Head of caudate nucleus (tissue), 42 donors: ENCODE results near the gene CPHXL.

ENCODE experiments used
- DNase-seq, 42 donors: peaks; one replicate each; pipeline versions ENCODE4 v3.0.0 to v3.0.0-alpha.2; 2020 to 2021; ENCODE audit warnings: mixed read lengths in 7 of 42
- intact Hi-C: fragments of 100-400 bp; cut with DNase I; formaldehyde crosslinking; loops from one replicate; pipeline ENCODE4 v1.15.0; 2022

CPHXL gene

DNA sequence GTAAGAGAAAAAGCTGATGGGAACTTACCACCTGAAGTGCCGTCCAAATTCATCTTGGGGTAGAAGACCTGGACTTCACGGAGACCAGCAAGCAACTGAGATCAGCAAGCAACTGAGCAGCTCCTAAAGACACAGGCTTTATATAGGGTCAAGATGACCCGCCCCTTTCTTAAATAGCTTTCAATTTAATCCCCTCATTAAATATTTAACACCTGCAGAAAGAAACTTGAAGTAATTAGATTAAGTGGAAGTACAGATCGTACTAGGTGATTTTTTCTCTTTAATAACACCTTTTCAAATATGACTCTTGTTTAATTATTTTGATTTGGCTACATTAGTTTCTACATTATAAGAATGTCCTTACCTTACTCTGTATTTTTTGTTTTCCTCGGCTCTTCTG is at the start of gene CPHXL:
Gene CPHXL (minus strand): TSS at position 101 of the 400 bp plus-strand sequence. CDS start 48 bp downstream, at position 53.
- DNase-seq = no peak
- intact Hi-C loops = no loop called here

GRCh38 chr16:75774197-75774596 is 47.9 kb upstream of the CPHXL start:
- intact Hi-C loops = no loop called here
- no peak for DNase-seq

DNA sequence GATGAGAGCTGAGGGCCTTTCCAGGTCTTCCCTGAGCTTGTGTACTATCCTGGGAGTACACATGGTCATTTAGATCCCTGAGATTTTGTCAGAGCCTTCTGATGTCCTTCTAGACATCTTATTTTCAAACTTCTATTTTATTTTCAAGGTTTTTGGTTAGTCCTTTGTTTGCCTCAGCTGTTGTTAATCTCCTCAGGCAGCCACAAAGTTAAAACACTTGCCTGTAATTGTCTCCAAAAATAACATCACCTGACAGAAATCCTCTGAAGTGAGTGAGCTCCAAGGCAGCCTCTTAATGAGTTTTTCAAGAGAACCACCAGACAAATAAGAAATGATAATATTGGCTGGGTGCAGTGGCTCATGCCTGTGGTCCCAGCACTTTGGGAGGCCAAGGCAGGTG is 43.8 kb upstream of the CPHXL start:
- intact Hi-C loops = no loop called here
- DNase-seq = no peak

DNA sequence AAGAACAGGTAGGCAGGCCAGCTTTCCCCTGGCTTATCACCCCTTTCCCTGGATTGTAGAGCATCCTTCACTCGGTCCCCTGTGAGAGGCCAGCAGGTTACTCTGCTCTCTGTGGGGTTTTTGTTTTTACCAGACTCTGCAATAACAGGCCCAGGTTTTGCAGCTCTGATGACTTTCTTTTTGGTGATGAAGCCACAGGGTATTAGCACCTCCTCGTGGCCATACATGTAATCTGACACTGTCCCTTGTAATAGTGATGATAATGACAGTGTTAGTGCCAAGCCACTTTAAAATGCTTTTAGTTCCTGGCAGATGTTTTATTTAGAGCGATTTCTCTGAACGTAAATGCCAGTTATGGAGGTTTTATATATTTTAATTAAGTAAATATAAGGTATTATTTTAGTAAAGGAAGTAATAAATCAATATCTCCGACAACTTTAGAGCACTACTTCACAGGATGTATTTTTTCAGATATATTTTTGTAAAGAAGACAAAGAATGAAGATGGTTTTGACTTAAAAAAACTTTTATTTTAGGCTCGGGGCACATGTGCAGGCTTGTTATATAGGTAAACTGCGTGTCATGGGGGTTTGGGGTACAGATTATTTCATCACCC is 38.0 kb upstream of the CPHXL start:
- intact Hi-C loops = loop anchor here (2.0 to 10.0 kb wide), 3 partner anchors 141 to 299 kb away; partner anchors contain the start of genes ADAT1, TMEM170A and TMEM231
- DNase-seq = peak in 40 of 42 donors; percentile 16 to 87 (median 65)

DNA sequence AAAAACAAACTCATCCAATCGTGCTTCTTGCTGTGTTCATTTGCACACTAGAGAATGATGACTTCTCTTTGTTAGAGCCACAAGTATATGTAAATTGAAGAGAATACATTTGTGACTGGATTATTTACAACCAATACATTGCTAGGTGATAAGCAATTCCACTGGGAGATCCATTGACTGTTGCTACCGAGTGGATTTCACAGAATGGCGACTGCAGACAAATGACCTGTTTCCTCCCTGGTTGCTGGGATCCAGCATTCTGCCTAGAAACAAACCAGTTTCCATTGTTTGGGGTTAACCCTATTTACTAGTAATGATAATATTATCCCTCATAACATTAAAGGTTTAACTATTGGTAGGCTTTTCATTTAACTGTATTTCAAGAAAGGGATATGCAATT is 36.9 kb upstream of the CPHXL start:
- DNase-seq = peak in 1 of 42 donors; percentile 5
- intact Hi-C loops = loop anchor here (5.0 to 10.0 kb wide), 2 partner anchors 206 to 298 kb away; partner anchors contain the start of genes TMEM170A and TMEM231

DNA sequence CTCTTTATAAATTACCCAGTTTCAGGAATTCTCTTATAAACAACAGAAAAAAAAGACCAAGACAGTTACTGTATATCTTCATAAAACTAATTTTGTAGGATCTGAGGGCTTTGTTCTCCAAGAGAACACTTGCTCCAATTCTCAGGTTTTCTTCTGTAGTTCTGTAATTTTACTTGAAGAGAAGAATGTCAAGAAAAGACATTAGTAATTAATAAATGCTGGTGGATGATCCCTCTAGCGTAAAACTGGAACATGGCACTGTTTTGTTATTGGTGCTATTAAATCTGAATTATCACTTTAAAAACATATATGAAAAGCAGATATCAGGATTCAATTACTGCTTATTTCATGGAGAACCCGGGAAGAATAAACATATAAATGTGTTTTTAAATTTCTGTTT is 36.5 kb upstream of the CPHXL start:
- intact Hi-C loops = loop anchor here (5.0 to 10.0 kb wide), 2 partner anchors 205 to 298 kb away; partner anchors contain the start of genes TMEM170A and TMEM231
- no peak for DNase-seq

DNA sequence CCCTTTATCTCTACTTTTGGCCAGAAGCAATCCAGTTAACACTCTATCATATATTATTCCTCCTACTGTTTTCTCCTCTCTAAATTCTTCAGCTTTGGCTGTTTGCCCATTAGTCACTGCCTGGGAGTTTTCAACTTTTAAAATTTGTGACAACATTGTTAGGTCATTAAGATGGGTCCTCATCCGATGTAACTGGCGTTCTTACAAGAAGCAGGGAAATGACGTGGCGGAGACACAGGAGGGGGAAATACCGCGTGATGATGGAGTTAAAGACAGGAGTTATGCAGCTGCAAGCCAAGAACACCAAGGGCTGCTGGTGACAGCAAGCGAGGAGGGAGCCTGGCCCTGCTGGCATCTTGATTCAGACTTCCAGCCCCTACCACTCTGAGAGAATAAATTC is 34.8 kb upstream of the CPHXL start:
- DNase-seq = no peak
- intact Hi-C loops = loop anchor here (5.0 to 10.0 kb wide), 2 partner anchors 204 to 296 kb away; partner anchors contain the start of genes TMEM170A and TMEM231

DNA sequence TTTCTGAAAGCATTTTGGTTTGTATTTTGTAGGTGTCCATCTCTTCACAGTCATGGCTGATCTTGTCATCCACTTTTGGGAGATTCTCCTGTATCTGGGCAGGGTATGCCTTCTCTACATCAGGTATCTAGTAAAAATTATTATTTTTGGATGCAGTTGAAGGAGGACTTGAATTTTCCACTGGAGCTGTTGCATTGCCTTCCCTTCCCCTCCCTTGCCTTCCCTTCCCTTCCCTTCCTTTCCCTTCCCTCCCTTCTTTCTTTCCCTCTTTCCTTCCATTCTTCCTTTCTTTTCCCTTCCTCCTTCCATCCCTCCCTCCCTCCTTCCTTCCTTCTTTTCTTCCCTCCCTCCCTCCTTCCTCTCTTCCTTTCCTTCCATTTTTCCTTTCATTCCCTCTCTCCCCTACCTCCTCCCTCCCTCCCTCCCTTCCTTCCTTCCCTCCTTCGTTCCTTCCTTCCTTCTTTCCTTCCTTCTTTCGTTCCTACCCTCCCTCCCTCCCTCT is 33.8 kb upstream of the CPHXL start:
- intact Hi-C loops = loop anchor here (5.0 to 10.0 kb wide), 2 partner anchors 203 to 295 kb away; partner anchors contain the start of genes TMEM170A and TMEM231
- no peak for DNase-seq

- intact Hi-C loops = no loop called here
- DNase-seq = no peak
These were observed 31.9 kb upstream of the CPHXL start for GRCh38 chr16:75758215-75758614.

DNA sequence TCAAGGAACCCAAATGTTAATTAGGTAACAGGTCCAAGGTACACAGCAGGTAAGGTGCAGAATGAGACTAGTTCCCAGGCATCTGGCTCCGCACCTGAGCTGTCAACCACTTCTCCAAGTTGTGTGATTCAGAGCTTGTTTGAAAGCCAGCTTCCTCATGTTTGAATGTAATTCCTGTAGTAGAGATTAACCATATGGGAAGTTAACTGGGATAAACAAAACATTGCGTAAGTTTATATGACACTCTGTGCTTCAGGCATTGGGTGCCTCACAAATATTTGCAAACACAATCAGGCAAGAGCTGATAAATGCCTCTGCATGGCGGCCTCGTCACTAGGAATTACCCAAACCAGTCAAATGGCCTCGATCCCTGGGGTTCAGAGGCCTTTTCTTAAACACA is 27.9 kb upstream of the CPHXL start:
- intact Hi-C loops = no loop called here
- no peak for DNase-seq

DNA sequence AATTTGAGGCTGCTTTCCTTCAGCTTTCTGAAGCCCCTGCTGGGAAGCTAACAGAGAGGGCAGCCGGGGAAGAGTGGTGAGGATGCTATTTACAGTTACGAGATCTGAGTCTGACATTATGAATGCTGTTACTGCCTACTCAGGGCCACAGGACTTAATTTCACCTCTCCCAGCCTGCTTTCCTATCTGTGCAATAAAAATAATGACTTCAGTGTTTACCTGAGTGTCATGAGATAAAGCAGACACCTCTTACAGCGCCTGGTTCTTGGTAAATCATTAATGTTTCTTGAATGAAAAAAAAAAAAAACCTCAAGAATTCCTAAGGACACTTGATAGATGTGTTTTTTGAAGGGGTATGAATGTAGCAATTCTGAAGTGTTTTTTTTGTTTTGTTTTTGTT is 24.2 kb upstream of the CPHXL start:
- no peak for DNase-seq
- intact Hi-C loops = no loop called here

DNA sequence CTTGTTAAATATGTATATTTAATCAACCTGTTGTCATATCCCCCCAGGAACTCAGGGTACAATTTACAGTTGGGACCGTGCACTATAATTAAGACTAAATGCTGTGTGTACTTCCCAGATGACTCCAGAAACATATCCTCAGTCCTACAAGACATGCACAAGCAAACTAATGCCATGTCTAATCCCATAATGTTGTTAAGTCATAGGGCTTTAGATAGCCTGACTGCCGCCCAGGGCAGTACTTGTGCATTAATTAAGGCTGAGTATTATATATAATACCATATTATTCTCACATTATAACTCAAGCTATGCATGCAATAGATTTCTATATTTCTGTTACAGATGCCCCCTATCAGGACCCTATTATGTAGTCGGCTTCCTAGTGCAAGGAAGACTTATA is 20.1 kb upstream of the CPHXL start:
- intact Hi-C loops = no loop called here
- no peak for DNase-seq

DNA sequence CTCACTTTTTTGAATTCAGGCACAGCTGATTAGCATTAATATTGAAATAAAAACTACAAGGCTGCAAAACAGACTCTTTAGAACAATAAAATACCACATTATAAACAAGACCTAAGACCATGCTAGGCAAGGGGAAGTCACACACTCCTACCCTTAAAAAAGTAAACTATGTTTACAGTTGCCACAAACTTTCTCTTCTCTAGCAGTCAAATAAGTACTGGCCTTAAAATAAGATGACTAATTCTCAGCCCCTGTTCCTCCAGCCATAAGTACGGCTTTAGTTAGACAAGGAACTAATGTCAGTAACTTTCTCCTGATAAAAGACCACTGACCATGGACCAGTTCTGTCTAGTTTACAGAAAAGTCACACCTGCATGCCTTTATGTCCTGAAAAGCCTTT is 19.5 kb upstream of the CPHXL start:
- intact Hi-C loops = no loop called here
- DNase-seq = no peak

DNA sequence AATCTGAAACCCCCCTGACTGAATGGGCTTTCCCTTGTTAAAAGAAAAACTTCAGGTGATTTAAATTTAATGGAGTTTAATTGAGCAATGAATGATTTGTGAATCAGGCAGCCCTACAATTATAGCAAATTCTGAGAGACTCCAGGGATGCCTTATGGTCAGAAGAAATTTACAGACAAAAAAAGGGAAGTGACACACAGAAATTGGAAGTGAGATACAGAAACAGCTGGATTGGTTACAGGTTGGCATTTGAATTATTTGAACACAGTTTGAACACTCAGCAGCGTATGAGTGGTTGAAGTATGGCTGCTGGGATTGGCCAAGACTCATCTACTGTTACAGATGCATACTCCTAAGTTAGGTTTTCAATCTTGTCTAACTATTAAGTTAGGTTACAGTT is 19.0 kb upstream of the CPHXL start:
- no peak for DNase-seq
- intact Hi-C loops = no loop called here

- no peak for DNase-seq
- intact Hi-C loops = no loop called here
These were observed 16.2 kb upstream of the CPHXL start for GRCh38 chr16:75742424-75743047.

GRCh38 chr16:75733305-75734211 is 7.3 kb upstream of the CPHXL start:
- intact Hi-C loops = no loop called here
- peak in 17 of 42 donors; percentile 2 to 51 (median 15) for DNase-seq

DNA sequence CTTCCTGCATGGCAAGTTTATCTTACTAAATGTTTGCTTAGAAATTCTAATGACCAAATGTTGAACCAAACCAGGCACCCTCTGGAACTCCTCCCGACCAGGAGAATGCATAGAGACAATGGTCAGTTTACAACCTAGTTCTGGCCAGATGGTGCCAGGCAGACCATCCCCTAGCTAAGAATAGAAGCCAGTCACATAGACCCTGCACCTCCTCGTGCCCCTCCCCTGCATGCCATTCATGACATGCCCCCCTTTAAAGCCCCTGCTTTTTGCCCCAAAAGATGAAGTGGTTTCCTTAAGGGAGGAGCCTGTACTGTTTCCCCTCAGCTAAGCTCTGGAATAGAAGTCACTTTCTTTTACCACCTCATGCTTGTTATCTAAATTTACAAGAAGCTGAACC is 6.6 kb upstream of the CPHXL start:
- DNase-seq = no peak
- intact Hi-C loops = no loop called here

GRCh38 chr16:75727221-75727620 is 931 bp upstream of the CPHXL start:
- no peak for DNase-seq
- intact Hi-C loops = no loop called here

GRCh38 chr16:75718452-75718851 is 7.8 kb downstream of the CPHXL start:
- intact Hi-C loops = no loop called here

GRCh38 chr16:75714661-75715060 is 11.6 kb downstream of the CPHXL start:
- no peak for DNase-seq
- intact Hi-C loops = no loop called here

More at GRCh38 chr16:75718452-75718851, 7.8 kb downstream of the CPHXL start:
- DNase-seq = no peak
